Measurements from ENCODE around the gene SFT2D3.
A peak's percentile ranks its signal among the peaks of the same experiment; 100 is the strongest.

The SFT2D3 gene

GRCh38 chr2:127664895-127665225, 36.4 kb upstream of the SFT2D3 start:
- no peak for DNase-seq

GRCh38 chr2:127665267-127665893, 35.9 kb upstream of the SFT2D3 start:
- DNase-seq, result no peak

DNA sequence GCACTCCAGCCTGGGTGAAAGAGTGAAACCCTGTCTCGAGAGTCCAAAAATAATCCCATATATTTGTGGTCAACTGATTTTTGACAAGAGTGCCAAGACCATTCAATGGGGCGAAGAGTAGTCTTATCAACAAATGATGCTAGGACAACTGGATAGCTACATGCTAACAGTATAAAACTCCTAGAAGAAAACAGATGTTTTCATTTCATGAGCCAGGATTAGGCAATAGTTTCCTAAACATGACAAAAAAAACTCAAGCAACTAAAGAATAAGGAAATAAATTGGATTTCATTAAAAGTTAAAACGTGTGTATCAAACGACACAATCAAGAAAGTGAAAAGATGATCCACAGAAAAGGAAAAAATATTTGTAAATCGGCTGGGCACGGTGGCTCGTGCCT, 32.2 kb upstream of the SFT2D3 start:
- DNase-seq, result no peak

DNA sequence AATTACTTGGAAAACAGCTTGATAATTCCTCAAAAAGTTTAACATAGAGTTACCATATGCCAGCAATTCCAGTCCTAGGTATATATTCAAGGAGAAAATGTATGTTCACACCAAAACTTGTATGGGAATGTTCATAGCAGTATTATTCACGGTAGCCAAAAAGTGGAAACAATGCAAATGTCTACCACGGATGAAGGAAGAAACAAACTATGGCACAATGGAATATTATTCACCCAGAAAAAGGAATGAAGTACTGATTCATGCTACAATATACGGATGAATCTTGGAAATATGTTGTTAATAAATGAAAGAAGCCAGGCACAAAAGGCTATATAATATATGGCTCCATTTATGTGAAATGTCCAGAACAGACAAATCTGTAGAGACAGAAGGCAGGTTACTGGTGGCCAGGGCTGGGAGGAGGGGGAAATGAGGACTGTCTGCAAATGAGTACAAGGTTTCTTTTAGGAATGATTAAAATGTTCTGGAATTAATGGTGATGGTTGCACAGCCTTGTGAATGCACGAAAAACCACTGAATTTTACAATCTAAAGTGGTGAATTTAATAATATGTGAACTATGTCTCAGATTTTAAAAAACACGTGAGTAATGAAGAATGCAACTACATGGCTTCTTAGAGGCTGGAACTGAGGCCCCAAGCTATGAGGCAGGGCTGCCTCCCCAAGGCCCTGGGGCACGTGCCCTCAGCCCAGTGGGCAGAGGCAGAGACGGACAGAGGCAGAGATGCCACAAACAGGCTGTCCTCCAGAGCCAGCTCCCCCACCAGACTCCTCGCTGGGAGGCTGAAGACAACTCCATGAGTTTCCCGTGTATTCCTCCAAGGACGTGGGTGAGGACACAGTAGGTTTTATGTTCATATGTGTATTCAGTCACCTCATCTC, 31.0 kb upstream of the SFT2D3 start:
- no peak for DNase-seq

DNA sequence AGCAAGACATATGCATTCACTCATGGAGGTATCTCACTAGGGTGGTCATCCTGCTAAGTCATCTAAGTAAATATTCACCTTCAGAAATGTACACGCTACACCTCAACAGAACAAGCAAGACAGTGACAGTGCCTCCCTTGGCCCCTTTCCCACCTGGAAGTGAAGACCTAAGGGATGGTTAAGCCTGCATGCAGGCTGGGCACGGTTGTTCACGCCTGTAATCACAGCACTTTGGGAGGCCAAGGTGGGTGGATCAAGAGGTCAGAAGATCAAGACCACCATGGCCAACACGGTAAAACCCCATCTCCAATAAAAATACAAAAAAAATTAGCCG, 30.4 kb upstream of the SFT2D3 start:
- no peak for DNase-seq

- no peak for DNase-seq
These were observed 29.6 kb upstream of the SFT2D3 start for GRCh38 chr2:127671557-127672302.

DNA sequence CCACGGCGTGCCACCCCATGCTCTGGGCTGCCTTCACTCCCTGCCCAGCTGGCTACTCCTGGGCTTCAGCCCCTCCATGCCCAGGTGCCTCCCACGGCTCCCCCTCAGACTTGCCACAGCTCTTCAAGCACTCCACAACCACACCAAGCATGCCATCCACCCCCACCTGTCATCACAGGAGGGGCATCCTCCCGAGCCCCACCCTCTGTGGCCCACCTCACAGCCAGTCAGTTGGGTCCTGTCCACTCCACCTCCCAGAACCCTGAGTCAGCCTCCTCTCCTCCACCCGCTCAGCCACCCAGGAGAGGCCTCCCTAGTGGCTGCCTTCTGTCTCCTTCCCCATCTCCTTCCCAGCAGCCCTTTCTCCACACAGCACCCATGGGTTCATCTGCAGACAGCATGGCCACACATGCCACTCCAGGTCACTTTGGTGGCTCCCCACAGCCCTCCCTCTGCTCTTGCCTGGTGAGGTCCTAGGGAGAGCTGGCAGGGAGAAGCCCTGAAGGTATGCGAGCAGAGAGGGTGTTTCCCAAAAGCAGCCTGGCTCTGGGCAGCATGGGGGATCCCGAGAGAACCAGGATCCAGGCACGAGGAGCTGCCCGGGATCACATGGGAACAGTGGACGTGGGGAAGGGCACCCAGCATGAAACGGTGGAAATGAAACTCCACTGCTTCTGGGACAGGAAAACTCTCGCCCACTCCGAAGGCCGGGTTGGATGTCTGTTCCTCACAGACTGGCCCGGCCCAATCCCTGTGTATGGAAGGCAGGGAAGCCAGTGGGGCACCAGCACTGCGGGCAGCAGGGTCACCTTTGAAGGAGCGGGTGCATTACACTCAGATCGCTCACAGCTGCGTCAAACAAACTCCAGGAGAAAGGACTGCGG, 28.7 kb upstream of the SFT2D3 start:
- no peak for DNase-seq

DNA sequence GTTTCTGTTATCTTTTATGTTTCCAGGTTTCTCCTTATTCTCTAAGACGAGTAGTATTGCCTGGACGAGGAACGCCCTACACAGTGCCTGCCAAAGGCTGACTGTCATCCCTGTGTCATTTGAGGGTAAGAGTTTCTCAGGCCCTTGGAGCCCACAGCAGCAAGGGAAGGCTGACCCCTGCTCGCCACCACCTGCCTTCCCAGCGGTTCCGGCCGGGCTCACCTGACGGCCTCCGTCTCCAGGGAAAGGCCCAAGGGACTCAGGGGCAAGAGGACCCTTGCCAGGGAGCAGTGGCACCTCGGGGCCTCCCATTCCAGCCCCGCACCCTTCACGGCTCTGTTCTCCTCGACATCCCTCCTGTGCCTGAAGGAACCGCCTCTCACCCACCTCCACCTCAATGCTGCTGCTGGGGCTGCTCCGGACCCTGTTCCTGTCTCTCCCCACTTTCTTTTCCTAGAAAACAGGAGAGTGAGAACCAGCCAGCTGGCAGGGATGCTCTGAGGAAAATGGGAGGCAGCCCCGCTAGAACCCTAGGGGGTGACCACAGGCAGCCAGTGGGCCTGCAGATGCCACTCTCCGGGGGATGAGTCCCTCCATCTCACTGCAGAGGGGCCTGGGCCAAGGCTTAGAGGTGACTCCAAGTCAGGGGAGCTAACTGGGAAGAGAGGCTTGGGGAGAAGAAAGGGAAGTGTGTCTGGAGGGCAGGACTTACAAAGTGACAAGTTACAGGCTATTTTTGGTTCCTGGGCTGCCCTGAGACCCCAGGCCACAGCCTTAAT, 27.8 kb upstream of the SFT2D3 start:
- no peak for DNase-seq

DNA sequence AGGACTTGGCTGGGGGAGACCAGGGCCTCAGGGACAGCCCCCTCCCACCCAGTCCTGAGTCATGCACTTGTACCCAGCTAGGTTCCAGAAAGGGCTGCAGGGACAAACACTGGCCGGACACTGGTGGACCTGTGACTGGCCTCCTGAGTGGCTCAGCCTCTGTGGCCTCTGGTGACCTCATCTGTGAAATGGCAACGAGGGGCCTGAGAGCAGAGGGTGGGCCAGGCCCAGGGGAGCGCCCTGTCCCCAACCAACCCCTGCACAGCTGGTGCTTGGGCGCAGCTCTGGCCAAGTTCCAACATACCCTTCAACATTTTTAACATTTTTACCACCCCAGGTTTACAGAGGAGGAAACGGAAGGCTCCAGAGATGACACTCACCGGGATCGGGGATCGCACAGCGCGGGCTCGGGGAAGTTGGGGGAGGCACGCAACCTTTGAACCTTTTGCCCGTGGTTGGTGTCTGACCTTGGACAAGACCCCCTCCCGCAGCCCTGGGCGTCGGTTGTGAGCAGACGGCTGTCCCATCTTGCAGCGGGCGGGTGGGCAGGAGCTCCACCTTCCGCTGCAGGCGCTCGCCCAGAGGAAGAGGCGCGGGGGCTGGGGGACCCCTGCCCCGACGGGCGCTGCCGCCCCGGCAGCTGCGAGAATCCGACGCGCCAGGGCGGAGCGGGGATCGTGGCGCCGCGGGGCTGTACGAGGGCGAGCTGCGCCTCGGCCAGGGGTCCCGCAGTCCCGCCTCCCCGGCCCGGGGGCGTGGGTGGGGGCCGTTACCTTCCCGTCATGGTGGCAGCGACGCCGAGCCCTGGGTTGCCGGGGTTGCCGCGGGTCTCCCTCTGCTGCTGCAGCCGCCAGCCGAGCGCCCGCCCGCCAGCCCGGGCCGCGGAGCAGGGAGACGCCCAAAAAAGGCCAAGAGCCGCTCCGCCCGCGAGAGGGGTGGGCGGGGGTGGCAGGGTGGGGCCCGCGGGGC, 26.8 kb upstream of the SFT2D3 start:
- no peak for DNase-seq

GRCh38 chr2:127675331-127676261, 25.7 kb upstream of the SFT2D3 start, which contains the start of gene LIMS2:
Gene LIMS2, minus strand, starts transcription at chr2:127675530. Its CDS starts 506 bp downstream, at chr2:127675024.
- DNase-seq, result no peak

DNA sequence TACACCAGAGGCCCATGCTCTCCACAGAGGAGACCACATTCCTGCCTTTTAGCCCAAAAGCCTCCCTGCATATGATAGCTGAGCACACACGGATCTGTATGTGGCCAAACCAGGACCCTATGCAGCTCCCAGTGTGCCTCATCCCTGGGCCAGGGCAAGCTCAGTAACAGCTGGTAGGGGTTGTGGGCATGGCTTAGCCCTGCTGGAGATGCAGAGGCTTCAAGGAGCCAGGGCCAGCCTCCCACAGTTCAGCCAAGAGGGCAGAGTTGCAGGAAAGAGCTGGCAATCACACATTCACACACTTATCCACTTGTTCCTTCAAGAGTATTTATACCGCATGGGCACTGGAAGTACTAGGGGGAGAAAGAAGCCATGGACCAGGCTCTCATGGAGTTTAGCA, 24.4 kb upstream of the SFT2D3 start:
- DNase-seq, result no peak

- no peak for DNase-seq
These were observed 22.8 kb upstream of the SFT2D3 start for GRCh38 chr2:127678531-127678930.

- DNase-seq, result no peak
These were observed 22.3 kb upstream of the SFT2D3 start for GRCh38 chr2:127678991-127679390.

GRCh38 chr2:127679680-127680361, 21.5 kb upstream of the SFT2D3 start:
- no peak for DNase-seq

DNA sequence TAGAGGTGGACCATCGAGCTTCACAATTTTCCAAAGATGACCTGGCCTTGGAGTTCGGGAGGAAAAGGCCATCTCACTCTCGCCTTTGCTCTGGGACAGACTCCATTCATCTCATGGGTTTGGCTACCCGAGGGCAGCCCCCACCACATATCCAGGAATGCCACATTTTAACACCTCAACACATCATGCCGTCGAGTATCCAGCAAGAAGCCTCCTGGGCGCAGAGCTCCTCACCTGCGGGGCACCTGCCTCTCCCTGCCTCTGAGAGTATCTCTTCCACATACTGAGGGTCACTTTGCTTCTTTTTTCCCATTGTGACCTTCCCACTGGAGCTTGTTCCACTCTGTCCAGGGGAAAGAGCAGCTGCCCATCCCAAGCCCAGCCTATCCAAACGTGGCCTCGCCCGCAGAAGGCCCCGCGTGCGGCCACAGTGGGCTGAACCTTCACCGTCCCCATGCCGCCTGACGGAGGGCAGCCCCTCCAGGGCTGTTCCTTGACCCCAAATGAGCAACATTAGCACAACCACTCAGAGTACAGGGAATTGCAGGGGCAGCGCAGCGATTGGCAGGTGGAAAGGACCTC, 20.5 kb upstream of the SFT2D3 start:
- DNase-seq, result no peak

GRCh38 chr2:127681288-127681804, 20.0 kb upstream of the SFT2D3 start:
- peak in 1 of 2 experiments; percentile 36 for DNase-seq

- no peak for DNase-seq
These were observed 19.1 kb upstream of the SFT2D3 start for GRCh38 chr2:127681976-127682857.

All from NCI-H446 (cell line).